Keratinocyte (primary cell): ENCODE results near the gene DISC1. TPM values are rescaled to one million over a fixed set of nuclear protein-coding genes. Genes with fewer than 3 reads are reported as not detected.

ENCODE experiments used
- DNase-seq: peaks from one replicate; pipeline ENCODE4 v3.0.0-alpha.2; 2011; ENCODE audit warnings: low read depth, missing footprints, low spot score
- FAIRE-seq: peaks from 2 replicates; lab custom pipeline; 2011; peaks lifted over from hg19 to GRCh38; lab: Jason Lieb, UNC
- H2AFZ ChIP-seq: 2 replicates; pipeline ENCODE4 v1.6.0; 2012; ENCODE audit warnings: low read length, control low read depth, inconsistent platforms; ENCODE audit not compliant: control insufficient read depth
- H3K27ac ChIP-seq: 2 replicates; pipeline ENCODE4 v1.5.1; 2011; ENCODE audit warnings: low read length; ENCODE audit not compliant: control insufficient read depth, insufficient read depth
- H3K27me3 ChIP-seq: 3 replicates; pipeline ENCODE4 v1.6.0; 2011; ENCODE audit warnings: low read length; ENCODE audit not compliant: control insufficient read depth, insufficient read depth; ENCODE audit errors: extremely low read depth
- H3K36me3 ChIP-seq, 2 experiments: 2 replicates in 1 of 2; 3 replicates in 1 of 2; pipeline ENCODE4 v1.5.1; 2011; ENCODE audit warnings: low read length in 2 of 2, mild to moderate bottlenecking in 1 of 2; ENCODE audit not compliant: control insufficient read depth in 2 of 2, insufficient read depth in 2 of 2; ENCODE audit errors: extremely low read depth in 1 of 2
- H3K4me1 ChIP-seq: 3 replicates; pipeline ENCODE4 v1.5.1; 2011; ENCODE audit warnings: low read length; ENCODE audit not compliant: control insufficient read depth, insufficient read depth; ENCODE audit errors: extremely low read depth
- H3K4me2 ChIP-seq: 3 replicates; pipeline ENCODE4 v1.6.0; 2011; ENCODE audit warnings: low read depth, low read length; ENCODE audit not compliant: control insufficient read depth, insufficient read depth; ENCODE audit errors: extremely low read depth
- H3K4me3 ChIP-seq, 3 experiments: fragments of 200-600 bp in 1 of 3; sonication (generic) in 1 of 3; 2 replicates in 2 of 3; 3 replicates in 1 of 3; pipeline ENCODE4 v1.5.1; 2011 to 2016; ENCODE audit warnings: low read length in 3 of 3, mild to moderate bottlenecking in 3 of 3, control low read depth in 2 of 3, inconsistent platforms in 1 of 3, low read depth in 1 of 3, mixed read lengths in 1 of 3, mixed run types in 1 of 3, moderate library complexity in 1 of 3; ENCODE audit not compliant: control insufficient read depth in 2 of 3, insufficient read depth in 2 of 3; ENCODE audit errors: extremely low read depth in 1 of 3
- H3K79me2 ChIP-seq: 2 replicates; pipeline ENCODE4 v1.6.0; 2012; ENCODE audit warnings: low read length; ENCODE audit not compliant: control insufficient read depth, insufficient read depth
- H3K9ac ChIP-seq: 3 replicates; pipeline ENCODE4 v1.6.0; 2011; ENCODE audit warnings: low read length; ENCODE audit not compliant: control insufficient read depth, insufficient read depth; ENCODE audit errors: extremely low read depth
- H3K9me1 ChIP-seq: 3 replicates; pipeline ENCODE4 v1.6.0; 2011; ENCODE audit warnings: low read length; ENCODE audit not compliant: control insufficient read depth, insufficient read depth; ENCODE audit errors: extremely low read depth
- H3K9me3 ChIP-seq: 2 replicates; pipeline ENCODE4 v1.5.1; 2012; ENCODE audit warnings: low read depth, low read length; ENCODE audit not compliant: control insufficient read depth
- H4K20me1 ChIP-seq: 3 replicates; pipeline ENCODE4 v1.6.0; 2011; ENCODE audit warnings: low read length; ENCODE audit not compliant: control insufficient read depth, insufficient read depth; ENCODE audit errors: extremely low read depth
- CTCF ChIP-seq, 3 experiments: IDR thresholded peaks in 1 of 3; conservative IDR thresholded peaks in 1 of 3; optimal IDR thresholded peaks in 1 of 3; 2 replicates in 2 of 3; 3 replicates in 1 of 3; pipeline versions ENCODE3 to v1.5.1; 2011; ENCODE audit warnings: low read length in 3 of 3, mild to moderate bottlenecking in 3 of 3, moderate library complexity in 2 of 3, control low read depth in 1 of 3, inconsistent platforms in 1 of 3; ENCODE audit not compliant: insufficient read depth in 2 of 3; ENCODE audit errors: extremely low read depth in 1 of 3
- EZH2 ChIP-seq: IDR thresholded peaks from one replicate; pipeline ENCODE4 v1.6.1; 2012; ENCODE audit warnings: inconsistent platforms, mild to moderate bottlenecking, low read length, moderate library complexity
- dilution Hi-C: fragments of 300-500 bp; cut with MboI; formaldehyde crosslinking; loops from one replicate; pipeline ENCODE4 v1.7.0; 2020; ENCODE audit warnings: low sequenced_read_pairs; ENCODE audit not compliant: extremely low pct_ligation_motif_present
- polyA plus RNA-seq, 5 experiments: library from polyadenylated mRNA; depleted of rRNA in 3 of 5; stranded (reverse) in 3 of 5; stranded (forward) in 1 of 5; unstranded in 1 of 5; fragments of >200 nt; gene quantifications; 1 replicate in 1 of 5; 2 replicates in 3 of 5; 3 replicates in 1 of 5; pipeline versions ENCODE4 v1.2.1 to v1.2.3, GENCODE V29; 2011 to 2012; ENCODE audit warnings: missing spikeins in 2 of 5, low read depth in 1 of 5, low replicate concordance in 1 of 5

The DISC1 gene
- polyA plus RNA-seq, 1 donor (not counting 4 experiments of a cell fraction or from before 2014, with no cell fraction given), result 0.47 TPM

GRCh38 chr1:231666220-231666936 lies 39.8 kb downstream of the DISC1 start:
- H3K9me1 ChIP-seq, result no peaks in the 10 kb centered on the region
- H3K36me3 ChIP-seq, result no peaks in the 10 kb centered on the region
- H3K9me3 ChIP-seq, result no peaks in the 10 kb centered on the region
- no peak for DNase-seq
- no peaks in the 10 kb centered on the region for H3K4me1 ChIP-seq
- no peak for FAIRE-seq
- no peaks in the 10 kb centered on the region for H3K79me2 ChIP-seq
- no peaks in the 10 kb centered on the region for H3K27me3 ChIP-seq
- H2AFZ ChIP-seq, result no peak overlapping the region
- dilution Hi-C loops, result no loop called here
- no peaks in the 10 kb centered on the region for H4K20me1 ChIP-seq
- no peak for TF ChIP-seq CTCF (optimal IDR thresholded peaks at IDR 0.05 in 1 of 3, IDR thresholded peaks at IDR 0.05 in 1 of 3, conservative IDR thresholded peaks at IDR 0.05 in 1 of 3; ENCODE audit: extremely low read depth in 1 of 3, insufficient read depth in 2 of 3, low read length in 3 of 3)
- no peak for TF ChIP-seq EZH2
- no peak overlapping the region for H3K9ac ChIP-seq
- H3K4me2 ChIP-seq, result no peak overlapping the region
- no peak overlapping the region for H3K27ac ChIP-seq
- no peak overlapping the region for H3K4me3 ChIP-seq

- dilution Hi-C loops, result no loop called here
- no peak overlapping the region for H3K4me3 ChIP-seq
- FAIRE-seq (no peak), DNase-seq (no peak)
- no peak overlapping the region for H3K27ac ChIP-seq
- H3K4me1 ChIP-seq, result no peaks in the 10 kb centered on the region
- TF ChIP-seq CTCF (optimal IDR thresholded peaks at IDR 0.05 in 1 of 3, IDR thresholded peaks at IDR 0.05 in 1 of 3, conservative IDR thresholded peaks at IDR 0.05 in 1 of 3; ENCODE audit: extremely low read depth in 1 of 3, insufficient read depth in 2 of 3, low read length in 3 of 3), result no peak
- TF ChIP-seq EZH2, result no peak
- no peaks in the 10 kb centered on the region for H3K9me1 ChIP-seq
- no peak overlapping the region for H3K4me2 ChIP-seq
- no peaks in the 10 kb centered on the region for H3K79me2 ChIP-seq
- no peak overlapping the region for H2AFZ ChIP-seq
- H3K9ac ChIP-seq, result no peak overlapping the region
- no peaks in the 10 kb centered on the region for H4K20me1 ChIP-seq
- no peaks in the 10 kb centered on the region for H3K27me3 ChIP-seq
- no peaks in the 10 kb centered on the region for H3K36me3 ChIP-seq
- no peaks in the 10 kb centered on the region for H3K9me3 ChIP-seq
Observed at GRCh38 chr1:231666937-231667608, 40.5 kb downstream of the DISC1 start.
